Activated CD8-positive, alpha-beta memory T cell treated with anti-CD3 and anti-CD28 coated beads, Interleukin-2, amount 50 U/mL, for 24 hours (primary cell): ENCODE measurements around the gene RNF115.
"Not testable (repeated sequence)": the region's sequence is repeated elsewhere in the genome, so short reads cannot be mapped to it uniquely, and the experiment has no call there.

Experiments used
- DNase-seq: peaks from one replicate; pipeline ENCODE4 v3.0.0-alpha.2; 2020; ENCODE audit errors: extremely low read depth

RNF115 gene

DNA sequence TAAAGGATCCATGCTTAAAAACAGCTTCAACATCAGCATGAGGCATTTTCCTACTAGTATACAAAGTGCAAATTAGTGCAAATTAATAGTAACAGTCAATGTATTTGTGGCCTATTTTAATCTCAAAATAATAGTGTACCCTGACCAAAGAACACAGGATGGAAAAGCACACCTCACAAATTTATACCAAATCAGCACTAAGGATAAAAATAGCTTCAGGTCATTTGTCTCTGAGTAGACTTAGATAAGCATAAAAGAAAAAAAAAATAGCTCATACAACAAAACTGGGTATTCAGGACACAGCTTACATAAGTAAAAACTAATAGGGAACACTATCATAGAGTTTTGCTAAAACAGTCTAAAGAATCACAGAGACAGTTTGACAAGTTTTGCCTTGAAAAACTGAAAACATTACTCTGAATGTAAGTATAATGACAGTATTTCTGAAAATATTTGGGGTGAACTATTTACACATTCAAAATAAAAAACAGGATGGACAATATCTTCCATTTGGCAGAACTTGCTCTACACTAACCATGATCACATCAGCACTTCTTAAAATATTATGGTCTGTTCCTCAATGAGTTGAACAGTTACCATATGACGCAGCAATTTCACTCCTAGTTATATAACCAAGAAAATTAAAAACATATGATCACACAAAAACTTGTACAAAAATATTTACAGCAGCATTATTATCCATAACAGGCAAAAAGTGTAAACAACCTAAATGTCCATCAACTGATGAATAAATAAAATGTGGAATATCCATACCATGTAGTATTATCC lies 46.3 kb downstream of the RNF115 start:
- DNase-seq = no peak

DNA sequence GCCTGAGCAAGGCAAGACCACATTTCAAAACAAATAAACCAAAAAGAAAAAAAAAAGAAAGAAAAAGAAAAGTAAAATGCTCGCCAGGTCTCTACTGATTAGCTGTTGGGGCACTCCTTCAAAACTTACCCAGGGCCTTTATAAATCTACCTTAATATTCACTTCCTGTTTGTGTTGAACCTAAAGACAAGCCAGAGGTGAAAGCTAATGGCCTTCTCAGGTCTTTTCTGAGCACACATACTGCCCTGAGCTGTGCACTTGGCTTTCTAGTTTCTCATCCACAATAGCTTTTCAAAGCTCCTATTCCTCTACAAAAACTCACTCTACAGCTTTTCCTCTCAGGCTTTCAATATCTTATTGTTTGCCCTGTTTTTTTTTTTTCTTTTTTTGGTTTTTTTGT lies 50.5 kb downstream of the RNF115 start:
- DNase-seq = no peak

DNA sequence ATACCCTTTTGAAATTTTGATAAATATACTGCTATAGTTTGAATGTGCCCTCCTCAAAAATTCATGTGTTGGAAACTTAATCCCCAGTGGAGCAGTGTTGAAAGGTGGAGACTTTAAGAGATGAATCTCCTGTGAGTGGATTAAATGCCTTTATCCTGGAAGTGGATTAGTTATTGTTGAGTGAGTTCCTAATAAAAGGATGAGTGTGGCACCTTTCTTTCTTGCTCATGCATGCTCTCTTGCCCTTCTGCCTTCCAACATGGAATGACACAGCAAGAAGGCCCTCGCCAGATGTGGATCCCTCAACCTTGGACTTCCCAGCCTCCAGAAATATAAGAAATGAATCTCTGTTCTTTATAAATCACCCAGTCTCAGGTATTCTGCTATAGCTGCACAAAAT lies 52.8 kb downstream of the RNF115 start:
- no peak for DNase-seq

DNA sequence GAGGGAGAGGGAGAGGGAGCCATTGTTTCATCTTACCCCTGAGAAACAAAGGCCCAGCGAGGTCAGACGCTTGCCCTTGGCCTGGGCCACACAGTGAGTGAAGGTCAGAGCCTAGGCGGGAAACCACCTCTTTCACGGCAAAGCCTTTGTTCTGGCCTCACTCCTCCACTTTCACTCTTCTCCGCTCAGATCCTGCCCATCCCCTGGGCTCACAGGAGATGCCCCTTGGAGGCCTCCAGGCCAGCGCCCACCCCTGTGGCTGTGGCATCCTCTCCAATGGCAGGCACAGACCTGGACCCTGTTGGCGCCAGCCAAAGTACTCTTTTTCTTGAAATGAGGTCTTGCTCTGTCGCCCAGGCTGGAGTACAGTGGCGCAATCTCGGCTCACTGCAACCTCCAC lies 55.9 kb downstream of the RNF115 start:
- not testable (repeated sequence) for DNase-seq

DNA sequence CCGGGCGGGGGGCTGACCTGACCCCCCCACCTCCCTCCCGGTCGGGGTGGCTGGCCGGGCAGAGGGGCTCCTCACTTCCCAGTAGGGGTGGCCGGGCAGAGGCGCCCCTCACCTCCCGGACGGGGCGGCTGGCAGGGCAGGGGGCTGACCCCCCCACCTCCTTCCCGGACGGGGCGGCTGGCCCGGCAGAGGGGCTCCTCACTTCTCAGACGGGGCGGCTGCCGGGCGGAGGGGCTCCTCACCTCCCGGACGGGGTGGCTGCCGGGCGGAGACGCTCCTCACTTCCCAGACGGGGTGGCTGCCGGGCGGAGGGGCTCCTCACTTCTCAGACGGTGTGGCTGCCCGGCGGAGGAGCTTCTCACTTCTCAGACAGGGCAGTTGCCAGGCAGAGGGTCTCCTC lies 57.0 kb downstream of the RNF115 start:
- DNase-seq = not testable (repeated sequence)

DNA sequence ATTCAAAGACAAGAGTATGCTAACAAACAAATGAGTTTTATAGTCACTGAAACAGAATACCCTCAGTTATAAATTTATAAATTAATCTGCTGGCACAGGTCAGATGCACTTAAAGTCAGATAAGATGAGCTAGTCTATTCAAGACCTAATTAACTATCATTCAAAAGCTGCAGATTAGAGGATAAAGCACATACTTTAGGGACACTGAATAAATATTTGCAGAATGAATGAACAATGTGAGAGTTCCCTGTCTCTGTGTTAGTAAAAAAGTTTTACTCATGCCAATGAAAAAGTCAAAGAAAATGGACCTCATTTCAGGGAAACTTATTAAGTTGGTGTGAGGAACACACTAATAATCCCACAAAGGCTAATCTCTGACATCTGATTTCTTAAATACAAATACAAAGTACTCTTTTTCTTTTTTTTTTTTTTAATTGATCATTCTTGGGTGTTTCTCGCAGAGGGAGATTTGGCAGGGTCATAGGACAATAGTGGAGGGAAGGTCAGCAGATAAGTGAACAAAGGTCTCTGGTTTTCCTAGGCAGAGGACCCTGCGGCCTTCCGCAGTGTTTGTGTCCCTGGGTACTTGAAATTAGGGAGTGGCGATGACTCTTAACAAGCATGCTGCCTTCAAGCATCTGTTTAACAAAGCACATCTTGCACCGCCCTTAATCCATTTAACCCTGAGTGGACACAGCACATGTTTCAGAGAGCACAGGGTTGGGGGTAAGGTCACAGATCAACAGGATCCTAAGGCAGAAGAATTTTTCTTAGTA lies 58.1 kb downstream of the RNF115 start:
- not testable (repeated sequence) for DNase-seq

DNA sequence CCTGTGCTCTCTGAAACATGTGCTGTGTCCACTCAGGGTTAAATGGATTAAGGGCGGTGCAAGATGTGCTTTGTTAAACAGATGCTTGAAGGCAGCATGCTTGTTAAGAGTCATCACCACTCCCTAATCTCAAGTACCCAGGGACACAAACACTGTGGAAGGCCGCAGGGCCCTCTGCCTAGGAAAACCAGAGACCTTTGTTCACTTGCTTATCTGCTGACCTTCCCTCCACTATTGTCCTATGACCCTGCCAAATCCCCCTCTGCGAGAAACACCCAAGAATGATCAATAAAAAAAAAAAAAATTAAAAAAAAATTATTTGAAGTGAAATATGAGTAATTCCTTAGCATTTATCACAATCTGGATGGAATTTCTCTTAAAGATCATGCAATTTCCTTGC lies 58.8 kb downstream of the RNF115 start:
- not testable (repeated sequence) for DNase-seq

DNA sequence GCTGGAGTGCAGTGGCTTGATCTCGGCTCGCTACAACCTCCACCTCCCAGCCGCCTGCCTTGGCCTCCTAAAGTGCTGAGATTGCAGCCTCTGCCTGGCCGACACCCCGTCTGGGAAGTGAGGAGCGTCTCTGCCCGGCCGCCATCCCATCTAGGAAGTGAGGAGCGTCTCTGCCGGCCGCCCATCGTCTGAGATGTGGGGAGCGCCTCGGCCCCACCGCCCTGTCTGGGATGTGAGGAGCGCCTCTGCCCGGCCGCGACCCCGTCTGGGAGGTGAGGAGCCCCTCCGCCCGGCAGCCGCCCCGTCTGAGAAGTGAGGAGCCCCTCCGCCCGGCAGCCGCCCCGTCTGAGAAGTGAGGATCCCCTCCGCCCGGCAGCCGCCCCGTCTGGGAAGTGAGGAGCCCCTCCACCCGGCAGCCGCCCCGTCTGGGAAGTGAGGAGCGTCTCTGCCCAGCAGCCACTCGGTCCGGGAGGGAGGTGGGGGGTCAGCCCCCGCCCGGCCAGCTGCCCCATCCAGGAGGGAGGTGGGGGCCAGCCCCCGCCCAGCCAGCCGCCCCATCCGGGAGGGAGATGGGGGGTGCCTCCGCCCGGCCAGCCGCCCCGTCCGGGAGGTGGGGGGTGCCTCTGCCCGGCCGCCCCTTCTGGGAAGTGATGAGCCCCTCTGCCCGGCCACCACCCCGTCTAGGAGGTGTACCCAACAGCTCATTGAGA lies 59.5 kb downstream of the RNF115 start:
- not testable (repeated sequence) for DNase-seq

DNA sequence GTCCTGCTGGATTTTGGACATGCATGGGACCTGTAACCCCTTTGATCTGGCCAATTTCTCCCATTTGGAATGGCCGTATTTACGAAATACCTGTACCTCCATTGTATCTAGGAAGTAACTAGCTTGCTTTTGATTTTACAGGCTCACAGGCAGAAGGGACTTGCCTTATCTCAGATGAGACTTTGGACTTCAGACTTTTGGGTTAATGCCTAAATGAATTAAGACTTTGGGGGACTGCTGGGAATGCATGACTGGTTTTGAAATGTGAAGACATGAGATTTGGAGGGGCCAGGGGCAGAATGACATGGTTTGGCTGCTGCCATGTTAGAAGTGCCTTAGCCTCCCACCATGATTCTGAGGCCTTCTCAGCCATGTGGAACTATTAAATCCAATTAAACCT lies 61.9 kb downstream of the RNF115 start:
- not testable (repeated sequence) for DNase-seq

DNA sequence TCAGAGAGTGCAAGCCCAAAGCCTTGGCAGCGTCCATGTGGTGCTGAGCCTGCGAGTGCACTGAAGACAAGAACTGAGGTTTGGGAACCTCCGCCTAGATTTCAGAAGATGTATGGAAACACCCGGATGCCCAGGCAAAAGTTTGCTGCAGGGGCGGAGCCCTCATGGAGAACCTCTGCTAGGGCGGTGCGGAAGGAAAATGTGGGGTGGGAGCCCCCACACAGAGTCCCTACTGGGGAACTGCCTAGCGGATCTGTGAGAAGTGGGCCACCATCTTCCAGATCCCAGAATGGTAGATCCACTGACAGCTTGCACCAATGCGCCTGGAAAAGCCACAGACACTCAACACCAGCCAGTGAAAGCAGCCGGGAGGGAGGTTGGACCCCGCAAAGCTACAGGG lies 62.4 kb downstream of the RNF115 start:
- not testable (repeated sequence) for DNase-seq

DNA sequence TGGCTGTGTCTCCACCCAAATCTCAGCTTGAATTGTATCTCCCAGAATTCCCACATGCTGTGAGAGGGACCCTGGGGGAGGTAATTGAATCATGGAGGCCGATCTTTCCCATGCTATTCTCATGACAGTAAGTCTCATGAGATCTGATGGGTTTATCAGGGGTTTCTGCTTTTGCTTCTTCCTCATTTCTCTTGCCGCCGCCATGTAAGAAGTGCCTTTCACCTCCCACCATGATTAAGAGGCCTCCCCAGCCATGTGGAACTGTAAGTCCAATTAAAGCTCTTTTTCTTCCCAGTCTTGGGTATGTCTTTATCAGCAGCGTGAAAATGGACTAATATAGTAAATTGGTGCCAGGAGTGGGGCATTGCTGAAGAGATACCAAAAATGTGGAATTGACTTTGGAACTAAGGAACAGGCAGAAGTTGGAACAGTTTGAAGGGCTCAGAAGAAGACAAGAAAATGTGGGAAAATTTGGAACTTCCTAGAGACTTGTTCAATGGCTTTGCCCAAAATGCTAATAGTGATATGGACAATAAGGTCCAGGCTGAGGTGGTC lies 63.4 kb downstream of the RNF115 start:
- DNase-seq = not testable (repeated sequence)

DNA sequence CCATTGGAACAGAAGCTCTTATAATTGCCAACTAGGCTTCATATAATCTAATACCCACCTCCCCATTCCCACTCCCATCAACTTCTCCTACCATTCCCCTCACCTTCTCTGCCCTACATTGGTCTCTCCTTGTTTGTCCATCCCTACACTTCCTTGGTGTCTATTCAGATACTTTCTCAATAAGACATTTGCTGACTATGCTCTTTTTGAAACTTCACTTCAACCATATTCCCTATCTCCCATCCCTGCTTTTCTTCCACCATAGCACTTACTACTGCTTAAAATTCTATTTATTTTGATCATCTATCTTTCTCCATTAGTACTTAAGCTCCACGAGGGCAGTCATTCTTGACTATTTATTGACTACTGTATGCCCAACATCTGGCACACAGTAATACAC lies 64.2 kb downstream of the RNF115 start:
- DNase-seq = no peak

DNA sequence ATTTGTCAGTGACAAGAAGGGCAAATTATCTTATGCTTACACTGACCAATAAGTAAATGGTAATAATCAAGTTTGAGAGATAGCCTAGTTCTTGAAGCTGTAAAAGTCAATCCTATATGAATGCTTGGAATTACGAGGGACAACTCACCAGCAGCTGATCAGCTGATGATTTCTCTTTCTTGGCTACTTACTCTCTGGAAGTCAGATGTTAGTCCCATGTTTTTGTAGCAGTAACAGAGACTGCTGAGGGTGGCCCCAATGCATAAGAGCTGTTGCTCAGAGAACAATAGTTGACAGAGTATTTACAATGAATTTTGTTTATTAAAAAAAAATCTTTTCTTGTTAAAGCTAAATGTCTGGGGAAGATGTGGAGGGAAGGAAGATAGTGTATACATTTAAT lies 65.3 kb downstream of the RNF115 start:
- no peak for DNase-seq

DNA sequence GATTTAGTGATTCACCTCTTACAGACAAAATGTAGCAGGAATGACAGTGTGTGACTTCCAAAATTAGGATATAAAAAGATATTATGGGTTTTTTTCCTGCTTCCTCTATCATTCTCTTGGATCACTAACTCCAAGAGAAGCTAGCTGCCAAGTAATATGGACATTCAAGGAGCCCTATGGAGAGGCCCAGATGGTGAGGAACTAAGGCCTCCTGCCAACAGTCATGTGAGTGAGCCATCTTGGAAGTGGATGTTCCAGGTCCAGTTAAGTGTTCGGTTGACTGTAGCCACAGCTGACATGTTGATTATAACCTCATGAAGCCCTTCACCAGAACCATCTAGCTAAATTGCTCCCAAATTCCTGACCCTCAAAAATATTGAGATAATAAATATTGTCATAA lies 65.8 kb downstream of the RNF115 start:
- no peak for DNase-seq

DNA sequence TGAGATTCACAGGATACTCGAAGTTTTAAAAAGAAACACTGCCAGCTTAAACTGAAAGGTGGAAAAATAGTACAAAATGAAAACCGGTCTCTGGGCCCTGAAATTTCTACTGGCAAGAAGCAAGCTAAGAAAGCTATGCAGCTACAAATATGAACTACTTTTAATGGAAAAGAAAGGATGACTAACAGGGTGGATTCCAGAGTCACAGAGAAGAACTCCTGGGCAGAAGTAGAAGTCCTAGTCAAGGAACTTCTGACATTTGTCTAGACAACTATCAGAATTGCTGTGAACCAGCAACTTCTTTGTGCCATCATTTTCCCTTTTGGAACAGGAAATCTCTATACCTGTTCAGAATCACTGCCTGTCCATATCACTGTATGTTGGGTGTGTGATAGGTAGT lies 66.5 kb downstream of the RNF115 start:
- DNase-seq = no peak

DNA sequence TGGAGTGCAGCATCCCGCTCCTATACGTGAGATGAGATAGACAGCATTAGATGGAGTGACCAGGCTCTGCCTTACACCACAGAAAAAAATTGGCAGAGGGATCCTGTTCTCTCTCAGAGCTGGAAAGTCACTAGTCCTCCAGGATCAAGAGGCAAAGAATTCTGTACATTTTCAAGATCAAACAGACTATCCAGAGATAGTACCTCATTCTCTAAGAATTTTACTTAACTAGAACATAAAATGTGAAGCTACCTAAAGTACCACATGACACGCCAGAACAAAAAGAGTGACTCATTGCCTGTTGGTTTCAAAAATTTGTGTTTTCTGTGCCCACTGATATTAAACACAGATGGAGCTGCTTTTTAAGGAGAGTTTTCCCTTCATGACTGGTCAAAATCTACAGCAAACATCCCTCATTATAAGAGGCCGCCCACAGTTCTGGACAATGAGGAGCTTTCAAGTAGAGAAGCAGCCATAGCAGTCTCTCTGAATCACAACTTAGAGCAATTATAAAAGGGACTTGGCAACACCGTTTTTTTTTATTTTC lies 72.3 kb downstream of the RNF115 start:
- no peak for DNase-seq

DNA sequence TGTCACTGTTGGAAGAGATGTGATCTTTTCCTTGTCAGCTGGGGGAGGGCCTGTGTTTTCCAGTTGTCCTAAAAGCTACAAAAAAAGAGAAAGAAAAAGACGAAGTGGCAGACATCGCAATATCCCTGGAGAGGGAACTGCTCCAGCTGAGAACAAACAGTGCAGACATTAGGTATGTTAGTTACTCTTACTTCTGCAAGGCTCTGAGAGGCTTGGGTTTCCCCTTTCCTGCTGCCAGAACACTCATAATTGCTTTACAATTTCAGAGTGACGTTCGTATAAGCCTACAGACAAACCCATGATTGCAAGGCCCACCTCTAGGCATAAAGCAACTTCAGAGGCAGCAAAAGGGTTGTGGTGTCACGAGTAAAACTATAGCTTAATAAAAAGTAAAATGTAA lies 73.5 kb downstream of the RNF115 start:
- DNase-seq = no peak

DNA sequence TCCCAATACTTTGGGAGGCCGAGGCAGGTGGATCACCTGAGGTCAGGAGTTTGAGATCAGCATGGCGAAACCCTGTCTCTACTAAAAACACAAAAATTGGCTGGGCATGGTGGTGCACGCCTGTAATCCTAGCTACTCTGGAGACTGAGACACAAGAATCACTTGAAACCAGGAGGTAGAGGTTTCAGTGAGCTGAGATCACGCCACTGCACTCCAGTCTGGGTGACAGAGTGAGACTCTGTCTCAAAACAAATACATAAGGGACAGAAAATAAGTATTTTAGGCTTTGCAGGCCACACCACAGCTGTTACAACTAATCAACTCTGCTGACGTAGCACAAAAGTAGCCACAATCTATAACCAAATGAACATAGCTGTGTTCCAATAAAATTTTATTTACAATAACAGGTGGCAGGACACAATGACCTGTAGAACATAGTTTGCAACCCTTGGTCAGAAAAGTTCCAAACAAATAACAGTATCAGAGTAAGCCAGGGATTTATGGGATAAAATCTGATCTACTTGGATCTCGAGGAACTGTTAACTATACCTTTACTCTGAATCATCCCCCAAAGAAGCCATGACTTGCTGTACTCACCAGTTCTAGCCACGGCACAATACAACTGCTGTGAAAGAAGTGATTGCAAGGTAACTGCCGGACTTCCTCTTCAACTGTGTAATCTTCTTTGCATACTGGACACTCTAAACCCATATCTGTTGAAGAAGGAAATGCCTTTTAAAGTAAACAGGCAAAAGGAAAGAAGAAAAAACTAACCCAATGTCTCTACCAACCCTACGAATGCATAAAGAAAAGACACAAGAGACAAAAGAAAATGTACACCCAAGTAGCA lies 76.3 kb downstream of the RNF115 start:
- no peak for DNase-seq

DNA sequence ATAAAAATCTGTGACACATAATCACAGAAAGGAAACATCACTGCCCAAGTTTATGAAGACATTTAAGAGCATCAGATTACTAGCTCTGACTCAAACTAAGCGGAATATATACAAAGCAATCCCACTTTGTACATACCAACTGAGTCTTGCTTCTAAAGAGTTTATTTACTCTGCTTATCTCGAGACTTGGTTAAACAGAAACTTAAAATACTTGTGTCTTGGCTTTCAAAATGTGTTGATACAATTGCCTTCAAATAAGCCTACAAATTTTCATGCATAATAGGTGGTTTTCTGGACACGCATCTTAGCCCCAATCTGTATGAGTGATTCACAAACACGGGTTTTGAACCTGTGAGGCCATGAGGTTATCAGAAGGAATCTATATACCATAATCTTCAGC lies 83.6 kb downstream of the RNF115 start:
- no peak for DNase-seq

DNA sequence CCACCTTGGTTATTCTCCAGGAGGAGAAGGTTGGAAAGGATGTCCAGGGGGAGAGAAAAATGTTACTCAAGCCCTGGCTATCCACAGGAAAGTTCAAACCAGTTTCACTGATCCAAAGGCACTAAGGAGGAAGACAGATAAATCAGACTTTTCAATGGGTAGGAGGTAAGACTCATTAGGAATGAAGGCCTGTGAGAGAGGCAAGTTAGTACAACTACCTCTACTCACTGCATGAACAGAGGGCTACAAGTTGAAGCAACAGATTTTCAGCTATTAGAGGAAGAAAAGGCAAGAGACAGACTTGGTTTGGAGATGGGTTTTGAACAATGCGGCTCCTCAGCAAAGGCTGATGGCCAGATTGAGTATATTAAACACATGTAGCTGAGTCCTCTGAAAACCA lies 87.7 kb downstream of the RNF115 start:
- DNase-seq = no peak

DNA sequence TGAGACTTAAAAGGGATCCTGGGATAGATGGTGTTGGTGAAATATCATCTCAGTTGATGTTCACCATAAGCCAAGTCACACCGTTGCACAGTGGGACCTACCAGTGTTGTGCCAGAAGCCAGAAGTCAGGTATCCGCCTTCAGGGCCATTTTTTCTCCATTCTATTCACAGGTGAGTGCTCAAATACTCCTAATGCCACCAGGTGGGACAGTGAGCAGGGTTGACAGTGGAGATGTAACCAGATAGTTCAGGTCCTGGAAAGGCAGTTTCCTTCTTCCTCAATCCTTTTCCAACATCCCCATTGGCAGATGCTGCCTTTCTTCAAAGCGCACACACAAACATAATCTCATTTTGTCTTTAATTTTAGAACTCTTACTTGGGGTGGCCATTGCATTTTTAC lies 93.0 kb downstream of the RNF115 start:
- DNase-seq = no peak
